NCI-H187 (cell line): ENCODE data around the gene DOCK2.
"Not testable (repeated sequence)": the region's sequence is repeated elsewhere in the genome, so short reads cannot be mapped to it uniquely, and the experiment has no call there.

Experiments
- DNase-seq, 2 experiments: peaks; one replicate each; lab custom pipeline; 2025; lab: John Stamatoyannopoulos, UW

DOCK2 gene

GRCh38 chr5:169758886-169759285, 121.8 kb downstream of the DOCK2 start:
- DNase-seq = no peak

- no peak for DNase-seq
These were observed 123.2 kb downstream of the DOCK2 start for GRCh38 chr5:169760229-169760628.

GRCh38 chr5:169762338-169763095, 125.4 kb downstream of the DOCK2 start:
- DNase-seq = no peak

- no peak for DNase-seq
These were observed 126.4 kb downstream of the DOCK2 start for GRCh38 chr5:169763376-169764017.

GRCh38 chr5:169764018-169764378, 126.9 kb downstream of the DOCK2 start:
- DNase-seq = no peak

GRCh38 chr5:169765176-169765996, 128.3 kb downstream of the DOCK2 start:
- DNase-seq = no peak

- DNase-seq = not testable (repeated sequence)
These were observed 129.9 kb downstream of the DOCK2 start for GRCh38 chr5:169766943-169767342.

GRCh38 chr5:169767938-169768337, 130.9 kb downstream of the DOCK2 start:
- no peak for DNase-seq

GRCh38 chr5:169768416-169768815, 131.3 kb downstream of the DOCK2 start:
- no peak for DNase-seq

GRCh38 chr5:169770109-169770508, 133.0 kb downstream of the DOCK2 start:
- no peak for DNase-seq

GRCh38 chr5:169772256-169772655, 135.2 kb downstream of the DOCK2 start:
- no peak for DNase-seq

GRCh38 chr5:169772688-169773087, 135.6 kb downstream of the DOCK2 start:
- no peak for DNase-seq

GRCh38 chr5:169777159-169777558, 140.1 kb downstream of the DOCK2 start:
- DNase-seq = peak; percentile 15 to 63

- DNase-seq = no peak
These were observed 141.8 kb downstream of the DOCK2 start for GRCh38 chr5:169778622-169779596.

GRCh38 chr5:169781420-169782345, 144.6 kb downstream of the DOCK2 start:
- no peak for DNase-seq

- no peak for DNase-seq
These were observed 148.9 kb downstream of the DOCK2 start for GRCh38 chr5:169785771-169786618.

- DNase-seq = no peak
These were observed 151.1 kb downstream of the DOCK2 start for GRCh38 chr5:169788168-169788567.

- no peak for DNase-seq
These were observed 152.4 kb downstream of the DOCK2 start for GRCh38 chr5:169789417-169789940.

- DNase-seq = no peak
These were observed 154.2 kb downstream of the DOCK2 start for GRCh38 chr5:169791251-169791650.
